OCI-LY3 (cell line): Measurements from ENCODE around the gene POU2F1.

Experiments
- H2AFZ ChIP-seq: fragments of 200-600, 300-600 bp; shearing (Covaris generic); 2 replicates; pipeline ENCODE4 v1.6.0; 2014; ENCODE audit warnings: antibody characterized with exemption, low read depth, low read length
- H3K27ac ChIP-seq: fragments of 200-600, 300-600 bp; sonication (generic); 2 replicates; pipeline ENCODE4 v1.5.1; 2014; ENCODE audit warnings: mild to moderate bottlenecking, low read length, moderate library complexity, mixed read lengths
- H3K27me3 ChIP-seq: fragments of 200-600, 300-600 bp; sonication (generic); 2 replicates; pipeline ENCODE4 v1.6.1; 2014; ENCODE audit warnings: low read depth, low read length, mixed read lengths
- H3K36me3 ChIP-seq: fragments of 200-600, 300-600 bp; sonication (generic); replicated peaks from 2 replicates; pipeline ENCODE3; 2014; ENCODE audit warnings: low read depth, low read length, mixed read lengths
- H3K4me1 ChIP-seq: fragments of 300-600, 200-600 bp; sonication (generic); 2 replicates; pipeline ENCODE4 v1.6.1; 2014; ENCODE audit warnings: low read length, mixed read lengths
- H3K4me2 ChIP-seq: fragments of 200-600, 300-600 bp; sonication (generic); 2 replicates; pipeline ENCODE4 v1.6.1; 2014; ENCODE audit warnings: low read length, mixed read lengths
- H3K4me3 ChIP-seq: fragments of 300-600, 200-600 bp; sonication (generic); 2 replicates; pipeline ENCODE4 v1.5.1; 2014; ENCODE audit warnings: antibody characterized with exemption, mild to moderate bottlenecking, low read length, moderate library complexity
- H3K79me2 ChIP-seq: fragments of 300-600, 200-600 bp; shearing (Covaris generic); 2 replicates; pipeline ENCODE4 v1.6.1; 2014; ENCODE audit warnings: mild to moderate bottlenecking, low read length, mixed read lengths
- H3K9ac ChIP-seq: fragments of 300-600, 200-600 bp; shearing (Covaris generic); 2 replicates; pipeline ENCODE4 v1.6.0; 2014; ENCODE audit warnings: mild to moderate bottlenecking, low read length, moderate library complexity
- H3K9me3 ChIP-seq: fragments of 200-600, 300-600 bp; shearing (Covaris generic); 2 replicates; pipeline ENCODE4 v1.6.1; 2014; ENCODE audit warnings: low read length, mixed read lengths; ENCODE audit not compliant: insufficient read depth
- H4K20me1 ChIP-seq: fragments of 200-600, 300-600 bp; sonication (generic); 2 replicates; pipeline ENCODE4 v1.6.1; 2016; ENCODE audit warnings: low read length, mixed read lengths; ENCODE audit not compliant: insufficient read depth
- CTCF ChIP-seq: fragments of 200-600, 300-600 bp; sonication (generic); IDR thresholded peaks from 2 replicates; pipeline ENCODE4 v1.5.1; 2014; ENCODE audit warnings: antibody characterized with exemption, low read length, low read depth
- EZH2phosphoT487 ChIP-seq: fragments of 200-600 bp; shearing (Covaris generic); IDR thresholded peaks from 2 replicates; pipeline ENCODE4 v1.6.1; 2018; ENCODE audit warnings: antibody characterized with exemption, mixed run types, low read depth

POU2F1 gene

GRCh38 chr1:167465018-167465417 lies 244.3 kb downstream of the POU2F1 start:
- no peak overlapping the region for H3K9ac ChIP-seq
- H2AFZ ChIP-seq: no peak overlapping the region
- H3K27me3 ChIP-seq: peaks cover 30% of the 10 kb centered on the region

GRCh38 chr1:167465743-167466142 lies 245.1 kb downstream of the POU2F1 start:
- Histone ChIP-seq H3K9ac (no peak overlapping the region), H3K27ac (no peak overlapping the region), H3K79me2 (no peaks in the 10 kb centered on the region), H3K4me1 (no peaks in the 10 kb centered on the region), H4K20me1 (no peaks in the 10 kb centered on the region), H3K4me3 (no peak overlapping the region), H2AFZ (no peak overlapping the region), H3K36me3 (no peaks in the 10 kb centered on the region), H3K27me3 (peaks cover 30% of the 10 kb centered on the region), H3K4me2 (no peak overlapping the region), H3K9me3 (no peaks in the 10 kb centered on the region)
- TF ChIP-seq CTCF (no peak), EZH2phosphoT487 (no peak)

More at GRCh38 chr1:167465018-167465417, 244.3 kb downstream of the POU2F1 start:
- Histone ChIP-seq H3K79me2 (no peaks in the 10 kb centered on the region), H3K27ac (no peak overlapping the region), H3K4me2 (no peak overlapping the region), H3K36me3 (no peaks in the 10 kb centered on the region), H3K4me3 (no peak overlapping the region), H3K9me3 (no peaks in the 10 kb centered on the region), H4K20me1 (no peaks in the 10 kb centered on the region), H3K4me1 (no peaks in the 10 kb centered on the region)
- TF ChIP-seq CTCF: no peak
- no peak for TF ChIP-seq EZH2phosphoT487

GRCh38 chr1:167467126-167467710 lies 246.5 kb downstream of the POU2F1 start:
- H3K4me2 ChIP-seq: no peak overlapping the region

GRCh38 chr1:167467752-167468151 lies 247.1 kb downstream of the POU2F1 start:
- TF ChIP-seq EZH2phosphoT487 (no peak), CTCF (no peak)
- H3K79me2 ChIP-seq: no peaks in the 10 kb centered on the region

More at GRCh38 chr1:167467126-167467710, 246.5 kb downstream of the POU2F1 start:
- Histone ChIP-seq H3K27ac (no peak overlapping the region), H3K36me3 (no peaks in the 10 kb centered on the region), H2AFZ (no peak overlapping the region), H3K4me3 (no peak overlapping the region), H3K9ac (no peak overlapping the region), H4K20me1 (no peaks in the 10 kb centered on the region), H3K27me3 (peaks cover 38% of the 10 kb centered on the region), H3K9me3 (no peaks in the 10 kb centered on the region), H3K4me1 (no peaks in the 10 kb centered on the region), H3K79me2 (no peaks in the 10 kb centered on the region)
- TF ChIP-seq EZH2phosphoT487: no peak
- no peak for TF ChIP-seq CTCF

More at GRCh38 chr1:167467752-167468151, 247.1 kb downstream of the POU2F1 start:
- H3K9ac ChIP-seq: no peak overlapping the region
- peaks cover 38% of the 10 kb centered on the region for H3K27me3 ChIP-seq
- no peaks in the 10 kb centered on the region for H3K4me1 ChIP-seq
- no peak overlapping the region for H3K27ac ChIP-seq
- no peaks in the 10 kb centered on the region for H3K9me3 ChIP-seq
- H4K20me1 ChIP-seq: no peaks in the 10 kb centered on the region
- H2AFZ ChIP-seq: no peak overlapping the region
- no peaks in the 10 kb centered on the region for H3K36me3 ChIP-seq
- H3K4me3 ChIP-seq: no peak overlapping the region
- no peak overlapping the region for H3K4me2 ChIP-seq
